Measurements from ENCODE around the gene AGAP1.

Gene AGAP1

DNA sequence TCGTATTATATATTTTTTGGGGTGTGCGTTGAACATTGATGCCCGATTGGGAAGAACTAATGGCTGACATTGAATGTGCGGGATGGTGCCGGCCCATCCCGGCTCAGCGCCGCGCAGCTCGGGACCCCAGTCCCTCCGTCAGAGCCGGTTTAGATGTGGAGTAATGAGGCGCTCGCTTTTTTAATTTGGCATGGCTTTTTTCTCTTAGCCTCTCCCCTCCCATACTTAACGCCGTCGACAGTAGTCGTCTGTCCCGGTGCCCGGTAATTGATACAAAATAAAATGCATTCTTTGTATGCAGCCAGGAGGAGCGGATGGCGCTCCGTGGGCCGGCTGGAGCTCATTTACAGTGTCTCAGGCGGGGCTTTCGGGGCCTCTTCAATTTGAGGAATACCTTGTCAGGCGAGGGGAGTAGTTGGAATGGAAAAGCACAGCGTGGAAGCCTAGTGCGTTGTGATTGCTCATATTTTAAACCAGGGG, 465.1 kb downstream of the AGAP1 start:
- DNase-seq: no peak
- Histone ChIP-seq H3K27ac (no peak overlapping the region), H3K27me3 (replicated peaks) (no peaks in the 10 kb centered on the region), H3K36me3 (replicated peaks) (no peaks in the 10 kb centered on the region), H3K4me3 (ENCODE audit: low read depth, low read length) (no peak overlapping the region)
- in situ Hi-C loops (cut with HindIII; ENCODE audit: low pct_ligation_motif_present, low sequenced_read_pairs): no loop called here
- TF ChIP-seq, protein P1, sequence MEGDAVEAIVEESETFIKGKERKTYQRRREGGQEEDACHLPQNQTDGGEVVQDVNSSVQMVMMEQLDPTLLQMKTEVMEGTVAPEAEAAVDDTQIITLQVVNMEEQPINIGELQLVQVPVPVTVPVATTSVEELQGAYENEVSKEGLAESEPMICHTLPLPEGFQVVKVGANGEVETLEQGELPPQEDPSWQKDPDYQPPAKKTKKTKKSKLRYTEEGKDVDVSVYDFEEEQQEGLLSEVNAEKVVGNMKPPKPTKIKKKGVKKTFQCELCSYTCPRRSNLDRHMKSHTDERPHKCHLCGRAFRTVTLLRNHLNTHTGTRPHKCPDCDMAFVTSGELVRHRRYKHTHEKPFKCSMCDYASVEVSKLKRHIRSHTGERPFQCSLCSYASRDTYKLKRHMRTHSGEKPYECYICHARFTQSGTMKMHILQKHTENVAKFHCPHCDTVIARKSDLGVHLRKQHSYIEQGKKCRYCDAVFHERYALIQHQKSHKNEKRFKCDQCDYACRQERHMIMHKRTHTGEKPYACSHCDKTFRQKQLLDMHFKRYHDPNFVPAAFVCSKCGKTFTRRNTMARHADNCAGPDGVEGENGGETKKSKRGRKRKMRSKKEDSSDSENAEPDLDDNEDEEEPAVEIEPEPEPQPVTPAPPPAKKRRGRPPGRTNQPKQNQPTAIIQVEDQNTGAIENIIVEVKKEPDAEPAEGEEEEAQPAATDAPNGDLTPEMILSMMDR (IDR thresholded peaks at IDR 0.05; ENCODE audit: low read depth, low read length, missing control alignments): no peak

DNA sequence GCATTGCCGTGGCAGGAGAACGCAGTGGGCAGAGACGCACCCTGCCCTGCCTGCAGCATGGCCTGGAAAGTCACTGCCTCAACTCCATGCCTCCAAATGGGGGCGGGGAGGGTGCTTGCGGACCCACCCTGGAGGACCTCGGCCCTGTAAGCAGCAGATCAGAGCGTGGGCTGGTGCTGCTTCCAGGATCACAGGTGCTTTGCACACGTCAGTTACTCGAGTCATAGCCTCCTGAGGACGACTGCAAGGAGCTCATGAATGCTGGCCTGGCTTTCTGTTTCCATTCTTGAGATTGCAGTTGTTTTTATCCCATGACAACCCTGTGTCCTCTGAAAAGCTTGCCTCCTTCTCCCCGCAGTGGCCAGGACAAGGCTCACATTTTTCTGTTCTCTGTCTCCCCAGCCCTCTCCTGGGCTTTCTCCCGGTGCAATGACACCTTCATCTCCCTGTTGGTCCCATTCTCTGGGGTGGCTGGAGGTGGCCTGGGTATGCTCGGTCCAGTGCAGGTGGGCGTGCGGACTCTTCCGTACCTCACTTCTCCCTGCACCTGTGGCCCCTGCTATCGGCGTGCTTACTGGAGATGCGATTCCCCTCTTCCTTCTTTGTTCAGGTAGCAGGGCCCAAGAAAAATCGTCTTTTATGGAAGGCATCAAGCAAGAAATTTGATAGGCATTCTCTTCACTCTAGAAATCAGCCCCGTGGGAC, 466.3 kb downstream of the AGAP1 start:
- TF ChIP-seq, protein P1 (IDR thresholded peaks at IDR 0.05; ENCODE audit: low read depth, low read length, missing control alignments): no peak
- in situ Hi-C loops (cut with HindIII; ENCODE audit: low pct_ligation_motif_present, low sequenced_read_pairs): no loop called here
- H3K36me3 ChIP-seq (replicated peaks): no peaks in the 10 kb centered on the region
- DNase-seq: no peak
- H3K27ac ChIP-seq: no peak overlapping the region
- H3K4me3 ChIP-seq (ENCODE audit: low read depth, low read length): no peak overlapping the region
- H3K27me3 ChIP-seq (replicated peaks): no peaks in the 10 kb centered on the region

- H3K4me3 ChIP-seq (ENCODE audit: low read depth, low read length): no peak overlapping the region
- in situ Hi-C loops (cut with HindIII; ENCODE audit: low pct_ligation_motif_present, low sequenced_read_pairs): no loop called here
- DNase-seq: no peak
- no peaks in the 10 kb centered on the region for H3K27me3 ChIP-seq (replicated peaks)
- H3K27ac ChIP-seq: no peak overlapping the region
- TF ChIP-seq, protein P1 (IDR thresholded peaks at IDR 0.05; ENCODE audit: low read depth, low read length, missing control alignments): no peak
- H3K36me3 ChIP-seq (replicated peaks): no peaks in the 10 kb centered on the region
Measured at GRCh38 chr2:235960716-235961640, 467.1 kb downstream of the AGAP1 start.

DNA sequence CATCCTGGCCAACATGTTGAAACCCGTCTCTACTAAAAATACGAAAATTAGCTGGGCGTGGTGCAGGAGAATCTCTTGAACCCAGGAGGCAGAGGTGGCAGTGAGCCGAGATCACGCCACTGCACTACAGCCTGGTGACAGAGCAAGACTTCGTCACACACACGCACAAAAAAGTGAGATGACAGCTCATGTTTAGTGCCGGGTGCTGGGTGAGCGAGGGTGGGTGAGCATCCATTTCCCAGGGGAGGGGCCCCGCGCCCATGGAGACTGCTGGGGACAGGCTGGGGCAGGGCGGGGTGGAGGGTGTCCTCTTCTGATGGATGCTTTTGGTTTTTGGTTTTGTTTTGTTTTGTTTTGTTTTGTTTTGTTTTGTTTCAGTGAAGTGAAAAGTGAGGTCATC, 467.9 kb downstream of the AGAP1 start:
- no peak for DNase-seq
- Histone ChIP-seq H3K27me3 (replicated peaks) (no peaks in the 10 kb centered on the region), H3K36me3 (replicated peaks) (no peaks in the 10 kb centered on the region), H3K27ac (no peak overlapping the region), H3K4me3 (ENCODE audit: low read depth, low read length) (no peak overlapping the region)
- TF ChIP-seq, protein P1 (IDR thresholded peaks at IDR 0.05; ENCODE audit: low read depth, low read length, missing control alignments): no peak
- in situ Hi-C loops (cut with HindIII; ENCODE audit: low pct_ligation_motif_present, low sequenced_read_pairs): no loop called here

GRCh38 chr2:235963853-235964577, 470.2 kb downstream of the AGAP1 start:
- Histone ChIP-seq H3K4me3 (ENCODE audit: low read depth, low read length) (no peak overlapping the region), H3K27ac (no peak overlapping the region), H3K27me3 (replicated peaks) (no peaks in the 10 kb centered on the region), H3K36me3 (replicated peaks) (no peaks in the 10 kb centered on the region)
- DNase-seq: no peak
- in situ Hi-C loops (cut with HindIII; ENCODE audit: low pct_ligation_motif_present, low sequenced_read_pairs): no loop called here
- TF ChIP-seq, protein P1 (IDR thresholded peaks at IDR 0.05; ENCODE audit: low read depth, low read length, missing control alignments): no peak

Data from brain microvascular endothelial cell (primary cell).